Lower lobe of right lung (tissue), 2 donors: ENCODE data around the gene TSPAN16. TPM values are rescaled to one million over a fixed set of nuclear protein-coding genes. Genes with fewer than 3 reads are reported as not detected.

Source experiments
- ATAC-seq, 2 donors: fragments of 200-7000 bp; cut with Tn5 transposase; one replicate each; pipeline ENCODE4 v1.9.1; 2020 to 2022; ENCODE audit warnings: mild to moderate bottlenecking in 2 of 2, moderate library complexity in 2 of 2
- DNase-seq: peaks from one replicate; pipeline ENCODE4 v3.0.0-alpha.2; 2020
- H3K27ac ChIP-seq: fragments of 200-600 bp; one replicate; pipeline ENCODE4 v1.8.0; 2022
- H3K27me3 ChIP-seq: fragments of 200-600 bp; one replicate; pipeline ENCODE4 v1.8.0; 2022; ENCODE audit warnings: low read depth
- H3K36me3 ChIP-seq: fragments of 200-600 bp; one replicate; pipeline ENCODE4 v1.8.0; 2022; ENCODE audit warnings: mild to moderate bottlenecking
- H3K4me1 ChIP-seq: fragments of 200-600 bp; one replicate; pipeline ENCODE4 v1.8.0; 2022
- H3K4me3 ChIP-seq: fragments of 200-600 bp; one replicate; pipeline ENCODE4 v1.8.0; 2022; ENCODE audit warnings: mild to moderate bottlenecking
- H3K9me3 ChIP-seq: fragments of 200-600 bp; one replicate; pipeline ENCODE4 v1.8.0; 2022
- intact Hi-C: fragments of 100-400 bp; cut with DNase I; formaldehyde crosslinking; loops from one replicate; pipeline ENCODE4 v1.11.0; 2022
- total RNA-seq: library from RNA; stranded (reverse); fragmentation: NEBNext Ultra II Directional; extraction: Animal tissue kit (Norgen Biotek cat#: 25700); gene quantifications from one replicate; pipeline ENCODE4 v1.2.1, GENCODE V29; 2021
- TF ChIP-seq, protein P1 (sequence below): fragments of 200-600 bp; IDR thresholded peaks from one replicate; pipeline ENCODE4 v1.8.0; 2022; ENCODE audit warnings: antibody characterized with exemption, mild to moderate bottlenecking
- donor health status: DM: no; HTN: yes; CAD: no; lungs with severe emphysema.

The TSPAN16 gene
- total RNA-seq, 1 donor from 2014 or later: not detected

DNA sequence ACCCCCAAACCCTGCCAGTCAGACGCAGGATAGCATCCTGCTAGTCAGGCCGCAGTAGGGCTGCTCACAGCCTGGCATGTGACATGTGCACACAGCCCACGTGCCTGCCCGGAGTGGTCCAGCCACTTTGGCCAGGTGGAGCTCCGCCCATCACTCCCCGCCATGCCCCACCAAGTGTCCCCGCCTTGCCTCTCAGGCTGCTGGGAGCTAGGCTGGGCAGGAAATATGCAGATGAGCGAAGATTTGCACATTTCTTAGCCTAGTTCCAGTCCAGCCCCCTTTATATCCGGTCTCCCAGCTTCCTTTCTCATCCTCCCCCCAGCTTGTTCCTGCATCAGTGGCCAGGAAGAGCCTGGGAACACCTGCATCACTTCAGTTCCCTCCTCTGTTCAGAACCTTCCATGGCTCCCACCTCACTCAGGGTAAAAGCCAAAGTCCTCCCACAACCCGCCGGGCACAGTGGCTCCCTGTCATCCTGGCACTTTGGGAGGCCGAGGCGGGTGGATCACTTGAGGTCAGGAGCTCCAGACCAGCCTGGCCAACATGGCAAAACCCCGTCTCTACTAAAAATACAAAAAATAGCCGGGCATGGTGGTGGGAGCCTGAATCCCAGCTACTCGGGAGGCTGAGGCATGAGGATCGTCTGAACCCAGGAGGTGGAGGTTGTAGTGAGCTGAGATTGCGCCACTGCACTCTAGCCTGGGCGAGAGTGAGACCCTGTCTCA is 31.3 kb upstream of the TSPAN16 start:
- DNase-seq (peak; percentile 89), ATAC-seq (peak; percentile 90 to 92)
- Histone ChIP-seq H3K4me1 (peaks cover 58% of the 10 kb centered on the region), H3K27ac (peak overlapping the region; percentile 63), H3K9me3 (no peaks in the 10 kb centered on the region), H3K4me3 (no peak overlapping the region), H3K27me3 (no peaks in the 10 kb centered on the region), H3K36me3 (no peaks in the 10 kb centered on the region)
- intact Hi-C loops: no loop called here
- TF ChIP-seq, protein P1, sequence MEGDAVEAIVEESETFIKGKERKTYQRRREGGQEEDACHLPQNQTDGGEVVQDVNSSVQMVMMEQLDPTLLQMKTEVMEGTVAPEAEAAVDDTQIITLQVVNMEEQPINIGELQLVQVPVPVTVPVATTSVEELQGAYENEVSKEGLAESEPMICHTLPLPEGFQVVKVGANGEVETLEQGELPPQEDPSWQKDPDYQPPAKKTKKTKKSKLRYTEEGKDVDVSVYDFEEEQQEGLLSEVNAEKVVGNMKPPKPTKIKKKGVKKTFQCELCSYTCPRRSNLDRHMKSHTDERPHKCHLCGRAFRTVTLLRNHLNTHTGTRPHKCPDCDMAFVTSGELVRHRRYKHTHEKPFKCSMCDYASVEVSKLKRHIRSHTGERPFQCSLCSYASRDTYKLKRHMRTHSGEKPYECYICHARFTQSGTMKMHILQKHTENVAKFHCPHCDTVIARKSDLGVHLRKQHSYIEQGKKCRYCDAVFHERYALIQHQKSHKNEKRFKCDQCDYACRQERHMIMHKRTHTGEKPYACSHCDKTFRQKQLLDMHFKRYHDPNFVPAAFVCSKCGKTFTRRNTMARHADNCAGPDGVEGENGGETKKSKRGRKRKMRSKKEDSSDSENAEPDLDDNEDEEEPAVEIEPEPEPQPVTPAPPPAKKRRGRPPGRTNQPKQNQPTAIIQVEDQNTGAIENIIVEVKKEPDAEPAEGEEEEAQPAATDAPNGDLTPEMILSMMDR: no peak

- H3K4me3 ChIP-seq: no peak overlapping the region
- intact Hi-C loops: no loop called here
- peaks cover 58% of the 10 kb centered on the region for H3K4me1 ChIP-seq
- no peaks in the 10 kb centered on the region for H3K9me3 ChIP-seq
- H3K27me3 ChIP-seq: no peaks in the 10 kb centered on the region
- no peak for DNase-seq
- TF ChIP-seq, protein P1: no peak
- H3K36me3 ChIP-seq: no peaks in the 10 kb centered on the region
- peak overlapping the region; percentile 63 for H3K27ac ChIP-seq
- no peak for ATAC-seq
Observed at GRCh38 chr19:11265177-11265784, 30.7 kb upstream of the TSPAN16 start.

DNA sequence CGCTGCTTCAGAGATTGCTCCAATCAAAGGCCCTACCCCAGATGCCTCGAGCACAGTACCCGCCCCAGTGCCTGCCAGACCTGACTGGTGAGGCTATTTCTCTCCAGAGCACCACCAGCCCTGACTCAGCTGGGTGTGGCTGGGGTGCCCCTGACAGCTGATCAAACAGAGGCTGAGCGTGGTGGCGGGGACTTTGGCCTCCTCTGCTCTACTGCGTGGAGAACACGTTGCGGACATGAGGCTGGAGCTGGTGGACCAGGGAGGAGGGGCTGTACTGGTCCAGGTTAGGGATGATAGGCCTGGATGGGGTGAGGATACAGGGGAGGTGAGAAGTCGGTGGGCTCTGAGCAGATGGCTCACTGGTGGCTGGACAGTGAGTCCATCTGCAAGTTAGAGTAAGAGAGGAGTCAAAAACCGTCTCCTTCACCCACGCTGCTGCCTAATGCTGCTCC is 30.1 kb upstream of the TSPAN16 start:
- TF ChIP-seq, protein P1: no peak
- Histone ChIP-seq H3K4me3 (no peak overlapping the region), H3K36me3 (no peaks in the 10 kb centered on the region), H3K27me3 (no peaks in the 10 kb centered on the region), H3K4me1 (peaks cover 58% of the 10 kb centered on the region), H3K27ac (peak overlapping the region; percentile 63), H3K9me3 (no peaks in the 10 kb centered on the region)
- intact Hi-C loops: no loop called here
- ATAC-seq (peak; percentile 15 to 51), DNase-seq (peak; percentile 68)

DNA sequence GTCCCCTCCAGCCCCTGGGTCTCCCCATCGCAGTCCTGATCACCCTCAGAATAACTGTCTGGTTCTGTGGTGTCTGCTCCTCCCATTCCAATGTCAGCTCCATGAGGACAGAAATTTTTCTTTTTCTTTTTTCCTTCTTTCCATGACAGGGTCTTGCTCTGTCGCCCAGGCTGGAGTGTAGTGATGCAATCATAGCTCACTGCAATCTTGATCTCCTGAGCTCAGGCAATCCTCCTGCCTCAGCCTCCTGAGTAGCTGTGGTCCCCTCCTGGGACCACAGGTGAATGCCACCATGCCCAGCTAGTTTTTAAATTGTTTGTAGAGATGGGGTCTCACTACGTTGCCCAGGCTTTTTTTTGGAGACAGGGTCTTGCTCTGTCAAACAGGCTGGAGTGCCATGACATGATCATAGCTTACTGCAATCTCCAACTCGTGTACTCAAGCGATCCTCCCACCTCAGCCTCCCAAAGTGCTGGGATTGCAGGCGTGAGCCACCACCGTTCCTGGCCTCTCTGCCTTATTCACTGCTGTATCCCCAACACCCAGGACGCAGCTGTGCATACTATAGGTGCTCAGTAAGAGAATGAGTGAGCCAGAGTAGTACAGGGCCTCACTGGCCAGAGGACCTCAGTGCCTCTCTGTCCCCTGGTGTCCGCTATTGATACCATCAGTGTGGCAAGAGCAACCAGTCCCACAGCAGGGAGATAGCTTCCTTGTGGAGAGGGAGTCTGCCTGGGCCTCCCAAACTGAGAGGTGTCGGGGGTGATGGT is 28.5 kb upstream of the TSPAN16 start:
- no peak for DNase-seq

DNA sequence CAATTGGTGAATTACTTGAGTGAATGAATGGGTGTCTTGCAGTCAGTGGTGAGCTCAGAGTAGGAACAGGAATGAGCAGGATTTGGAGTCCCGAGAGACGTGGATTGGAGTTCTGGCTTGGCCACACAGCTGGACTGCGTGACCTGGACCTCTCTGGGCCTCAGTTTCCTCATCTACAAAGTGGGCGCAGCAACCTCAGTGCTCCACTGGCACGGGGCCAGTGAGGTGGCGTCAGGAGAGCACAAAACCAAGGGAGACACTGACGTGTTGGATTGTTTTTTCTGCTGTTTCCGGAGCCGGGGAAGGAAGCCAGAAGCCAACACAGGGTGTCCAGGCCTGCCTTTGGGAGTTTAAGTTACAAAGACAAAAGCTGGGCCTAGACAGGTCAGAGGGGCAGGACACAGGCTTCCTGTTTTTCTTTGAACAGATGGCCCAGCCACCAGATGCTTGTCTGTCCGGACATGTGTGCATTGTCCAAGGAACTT is 27.1 kb upstream of the TSPAN16 start:
- intact Hi-C loops: no loop called here
- TF ChIP-seq, protein P1: no peak
- ATAC-seq: peak; percentile 52 to 58
- Histone ChIP-seq H3K4me3 (no peak overlapping the region), H3K36me3 (no peaks in the 10 kb centered on the region), H3K27ac (peak overlapping the region; percentile 80), H3K9me3 (no peaks in the 10 kb centered on the region), H3K4me1 (peaks cover 36% of the 10 kb centered on the region), H3K27me3 (no peaks in the 10 kb centered on the region)
- peak; percentile 60 for DNase-seq

More for the DNA sequence above, 28.5 kb upstream of the TSPAN16 start:
- no peak for ATAC-seq
- TF ChIP-seq, protein P1: no peak
- Histone ChIP-seq H3K9me3 (no peaks in the 10 kb centered on the region), H3K4me3 (no peak overlapping the region), H3K36me3 (no peaks in the 10 kb centered on the region), H3K27me3 (no peaks in the 10 kb centered on the region), H3K4me1 (peaks cover 50% of the 10 kb centered on the region), H3K27ac (peak overlapping the region; percentile 80)
- intact Hi-C loops: no loop called here
